ENCODE results near the gene NUB1. TPM values are rescaled to one million over a fixed set of nuclear protein-coding genes. Genes with fewer than 3 reads are reported as not detected.
"Not testable (repeated sequence)": the region's sequence is repeated elsewhere in the genome, so short reads cannot be mapped to it uniquely, and the experiment has no call there.

Gene NUB1
- 45.4 and 54.2 TPM in 2 replicates for total RNA-seq

GRCh38 chr7:151341357-151342101 lies at the start of gene NUB1:
TSS of gene NUB1 (plus strand) at chr7:151341812. CDS start at chr7:151345350, 3,538 bp downstream.
- DNase-seq, result peak; percentile 93

DNA sequence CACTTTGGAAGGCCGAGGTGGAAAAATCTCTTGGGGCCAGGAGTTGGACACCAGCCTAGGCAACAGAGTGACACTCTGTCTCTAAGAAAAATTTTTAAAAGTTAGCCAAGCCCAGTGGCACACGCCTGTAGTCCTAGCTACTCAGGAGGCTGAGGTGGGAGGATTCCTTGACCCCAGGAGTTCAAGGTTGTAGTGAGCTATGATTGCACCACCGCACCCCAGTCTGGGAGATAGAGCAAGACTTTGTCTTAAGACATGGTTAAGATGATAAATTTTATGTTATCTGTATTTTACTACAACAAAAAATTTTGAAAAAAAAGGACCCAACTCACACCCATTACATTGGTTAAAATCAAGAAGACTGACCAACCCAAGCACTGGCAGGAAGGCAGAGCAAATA lies 48.8 kb upstream of the NUB1 start:
- DNase-seq, result no peak

- no peak for DNase-seq
Measured at GRCh38 chr7:151296202-151296992, 45.2 kb upstream of the NUB1 start.

DNA sequence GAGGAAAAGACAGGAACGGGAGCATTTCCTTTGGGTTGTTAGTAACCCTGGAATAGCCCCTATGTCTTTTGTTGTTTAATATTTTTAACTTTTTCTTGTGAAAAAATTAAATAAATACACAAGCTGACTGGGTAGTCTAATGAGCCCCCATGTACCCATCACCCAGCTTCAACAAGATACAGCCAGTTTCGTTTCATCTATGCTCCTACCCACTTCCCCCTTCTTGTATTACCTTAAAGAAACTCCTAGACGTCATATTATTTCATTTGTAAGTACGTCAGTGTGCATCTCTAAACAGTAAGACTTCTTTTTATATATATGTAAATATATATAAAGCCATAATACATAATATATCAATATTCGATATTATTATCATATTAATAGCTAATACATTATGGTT lies 42.8 kb upstream of the NUB1 start:
- no peak for DNase-seq

- DNase-seq, result no peak
Measured at GRCh38 chr7:151299530-151299929, 42.1 kb upstream of the NUB1 start.

- DNase-seq, result no peak
Measured at GRCh38 chr7:151299940-151300645, 41.5 kb upstream of the NUB1 start.

DNA sequence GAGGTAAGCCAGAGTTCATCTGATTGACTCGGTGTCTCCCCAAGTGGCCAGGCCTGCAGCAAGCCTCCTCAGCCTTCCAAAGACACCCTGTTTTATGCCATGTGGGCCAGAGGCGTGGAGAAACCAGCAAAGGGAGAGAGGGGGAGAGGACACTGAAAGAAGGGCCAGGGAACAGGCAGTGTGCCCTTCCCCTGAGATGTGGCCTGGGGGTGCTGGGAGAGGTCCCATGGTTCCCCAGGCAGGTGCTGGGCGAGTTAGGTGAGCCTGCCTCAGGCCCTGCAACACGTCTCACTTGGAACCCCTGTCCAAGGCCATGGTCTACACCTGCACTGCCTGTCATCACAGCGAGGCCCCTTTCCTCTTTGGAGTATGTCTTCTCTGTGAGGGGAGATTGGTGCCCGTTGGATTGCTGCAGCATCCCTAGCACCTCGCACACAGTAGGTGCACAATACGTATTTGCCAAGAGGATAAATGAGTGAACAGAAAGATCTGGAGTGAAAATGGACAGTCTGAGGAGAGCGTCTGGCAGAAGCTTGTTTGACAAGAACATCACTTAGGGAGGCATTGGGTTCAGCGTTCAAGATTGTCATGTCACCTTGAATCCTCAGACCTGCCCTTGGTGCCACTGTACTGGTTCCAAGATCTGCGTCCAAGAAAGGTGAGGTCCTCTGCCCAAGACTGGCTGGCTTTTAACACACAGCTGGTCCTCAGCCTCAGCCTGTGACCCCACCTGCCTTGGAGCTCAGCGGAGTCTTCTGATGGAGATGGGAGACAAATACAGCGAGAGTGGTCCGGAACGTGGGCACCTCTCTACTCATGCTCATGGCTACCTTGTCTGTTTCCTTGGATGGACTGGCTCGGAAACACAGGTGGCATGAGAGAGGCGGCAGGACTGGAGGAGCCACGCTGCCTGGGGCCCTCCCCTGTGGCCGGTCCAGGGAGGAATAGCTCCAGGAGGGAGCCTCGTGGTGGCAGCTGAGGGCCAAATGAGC lies 39.8 kb upstream of the NUB1 start:
- DNase-seq, result no peak

DNA sequence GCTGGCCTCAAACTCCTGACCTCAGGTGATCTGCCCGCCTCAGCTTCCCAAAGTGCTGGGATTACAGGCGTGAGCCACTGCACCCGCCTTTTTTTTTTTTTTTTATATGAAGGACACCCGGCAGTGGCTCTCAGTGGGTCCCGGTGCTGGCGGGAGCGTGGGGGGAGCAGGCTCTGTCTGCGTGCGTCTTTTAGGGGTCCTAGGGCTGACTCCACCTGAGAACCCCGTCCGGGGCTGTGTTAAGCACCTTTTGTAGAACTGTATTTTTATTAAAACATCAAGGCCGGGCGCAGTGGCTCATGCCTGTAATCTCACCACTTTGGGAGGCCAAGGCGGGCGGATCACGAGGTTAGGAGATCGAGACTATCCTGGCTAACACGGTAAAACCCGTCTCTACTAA lies 37.4 kb upstream of the NUB1 start:
- not testable (repeated sequence) for DNase-seq

- no peak for DNase-seq
Measured at GRCh38 chr7:151304856-151305255, 36.8 kb upstream of the NUB1 start.

DNA sequence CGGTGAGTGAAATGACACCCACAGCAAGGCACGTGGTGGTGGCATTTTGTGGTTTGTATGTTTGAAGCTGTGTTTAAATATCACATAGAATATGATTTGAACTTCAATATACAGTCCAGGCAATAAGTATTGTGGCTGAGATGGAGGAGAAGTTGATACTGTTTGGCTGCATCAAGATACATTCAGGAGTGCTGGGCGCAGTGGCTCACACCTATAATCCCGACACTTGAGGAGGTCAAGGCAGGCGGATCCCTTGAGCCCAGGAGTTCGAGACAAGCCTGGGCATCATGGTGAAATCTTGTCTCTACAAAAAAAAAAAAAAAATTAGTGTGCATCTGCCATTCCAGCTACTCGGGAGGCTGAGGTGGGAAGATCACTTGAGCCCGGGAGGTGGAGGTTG lies 35.2 kb upstream of the NUB1 start:
- DNase-seq, result no peak

GRCh38 chr7:151306860-151307259 lies 34.8 kb upstream of the NUB1 start:
- no peak for DNase-seq

DNA sequence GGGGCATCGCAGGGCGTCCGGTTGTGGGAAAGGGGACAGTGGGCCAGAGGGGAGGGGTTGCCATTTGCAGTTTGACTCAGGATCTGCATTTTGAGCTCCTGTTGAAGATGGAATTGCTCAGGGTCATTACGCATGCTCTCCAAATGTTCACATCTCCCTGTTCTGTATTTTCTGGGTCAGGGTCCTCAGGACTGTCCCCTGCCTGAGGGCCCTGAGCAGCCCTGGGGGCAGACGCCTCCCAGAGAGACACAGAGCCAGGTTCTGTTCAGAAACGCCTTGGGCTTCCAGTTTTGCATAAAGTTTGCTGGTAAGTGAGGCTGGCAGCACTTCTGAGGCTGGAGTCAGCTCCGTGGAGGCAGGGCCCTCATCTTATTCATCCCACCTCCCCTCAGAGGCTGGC lies 34.1 kb upstream of the NUB1 start:
- DNase-seq, result no peak

DNA sequence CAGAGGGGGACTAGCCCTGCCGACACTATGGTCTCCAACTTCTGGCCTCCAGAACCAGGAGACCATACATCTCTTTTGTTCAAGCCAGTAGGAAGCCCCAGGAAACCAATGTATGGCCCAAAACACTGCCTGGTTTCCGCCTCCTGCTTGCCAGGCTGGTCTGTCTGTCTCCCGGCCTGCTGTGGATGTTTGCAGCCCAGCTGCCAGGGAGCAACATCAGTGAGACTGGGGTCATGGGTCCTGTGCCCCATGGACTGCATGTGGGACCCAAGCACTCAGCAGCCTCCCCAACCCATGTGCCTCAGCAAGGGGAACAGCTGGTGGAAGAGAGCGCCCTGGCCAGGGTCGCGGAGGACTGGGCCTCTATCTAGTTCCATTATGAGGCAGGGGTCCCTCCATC lies 33.4 kb upstream of the NUB1 start:
- no peak for DNase-seq

GRCh38 chr7:151308791-151309190 lies 32.8 kb upstream of the NUB1 start:
- no peak for DNase-seq

GRCh38 chr7:151309311-151309710 lies 32.3 kb upstream of the NUB1 start:
- no peak for DNase-seq

DNA sequence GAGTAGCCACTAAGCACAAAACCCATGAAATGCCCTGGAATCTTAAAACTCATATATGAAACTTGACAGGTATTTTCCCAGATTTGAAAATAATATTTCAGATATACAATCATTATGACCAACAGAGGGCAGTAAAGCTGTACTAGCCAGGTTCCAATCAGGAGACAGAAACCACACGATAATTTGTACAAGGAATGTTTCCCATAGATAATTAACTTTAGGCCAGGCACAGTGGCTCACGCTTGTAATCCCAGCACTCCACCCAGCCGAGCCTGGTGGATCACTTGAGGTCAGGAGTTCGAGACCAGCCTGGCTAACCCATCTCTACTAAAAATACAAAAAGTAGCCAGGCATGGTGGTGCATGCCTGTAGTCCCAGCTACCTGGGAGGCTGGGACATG lies 31.0 kb upstream of the NUB1 start:
- DNase-seq, result peak; percentile 54

- DNase-seq, result peak; percentile 20
Measured at GRCh38 chr7:151311294-151311864, 30.2 kb upstream of the NUB1 start.

DNA sequence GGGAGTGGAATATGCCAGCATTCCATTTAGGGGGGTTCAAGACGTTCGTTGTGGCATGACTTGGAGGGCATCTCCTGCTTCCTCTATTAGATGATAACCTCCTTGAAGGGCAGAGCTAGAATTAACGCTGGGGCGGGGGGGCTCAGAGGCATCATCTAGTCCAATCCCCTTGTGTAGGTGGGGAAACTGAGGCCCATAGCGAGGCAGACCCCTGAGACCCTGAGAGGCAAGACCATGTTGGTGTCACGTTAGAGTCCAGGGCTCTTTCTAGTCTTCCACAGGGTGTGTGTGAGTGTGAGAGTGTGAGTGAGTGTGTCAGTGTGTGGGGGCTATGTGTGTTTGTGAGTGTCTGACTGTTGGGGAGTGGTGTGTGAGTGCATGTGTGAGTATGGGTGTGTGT lies 29.3 kb upstream of the NUB1 start:
- no peak for DNase-seq

DNA sequence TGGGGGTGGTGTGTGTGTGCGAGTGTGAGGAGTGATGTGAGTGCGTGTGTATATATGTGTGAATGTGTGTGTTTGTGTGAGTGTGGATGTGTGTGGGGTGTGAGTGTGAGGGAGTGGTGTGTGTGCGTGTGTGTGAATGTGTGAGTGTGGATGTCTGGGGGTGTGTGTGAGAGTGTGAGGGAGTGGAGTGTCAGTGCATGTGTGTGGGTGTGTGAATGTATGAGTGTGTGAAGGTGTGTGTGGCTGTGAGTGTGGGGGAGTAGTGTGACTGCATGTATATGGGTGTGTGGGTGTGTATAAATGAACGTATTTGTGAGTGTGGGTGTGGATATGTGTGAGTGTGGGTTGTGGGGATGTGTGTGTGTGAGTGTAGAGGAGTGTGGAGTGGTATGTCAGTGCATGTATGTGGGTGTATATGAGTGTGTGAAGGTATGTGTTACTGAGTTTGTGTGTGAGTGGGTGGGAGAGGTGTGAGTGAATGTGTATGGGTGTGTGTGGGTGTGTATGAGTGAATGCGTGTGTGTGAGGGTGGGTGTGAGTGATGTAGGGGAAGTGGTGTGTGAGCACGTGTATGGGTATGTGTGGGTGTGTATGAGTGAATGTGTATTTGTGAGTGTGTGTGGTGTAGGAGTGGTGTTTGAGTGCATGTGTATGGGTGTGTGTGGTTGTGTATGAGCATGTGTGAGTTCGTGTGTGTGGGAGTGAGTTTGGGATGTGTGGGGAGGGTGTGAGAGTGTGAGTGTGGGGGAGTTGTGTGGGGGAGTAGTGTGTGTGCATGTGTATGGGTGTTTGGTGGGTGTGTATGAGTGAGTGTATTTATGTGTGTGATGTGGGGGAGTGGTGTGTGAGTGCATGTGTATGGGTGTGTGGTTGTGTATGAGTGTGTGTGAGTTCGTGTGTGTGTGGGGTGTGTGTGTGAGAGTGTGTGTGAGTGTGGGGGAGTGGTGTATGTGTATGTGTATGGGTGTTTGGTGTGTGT lies 28.5 kb upstream of the NUB1 start:
- no peak for DNase-seq

GRCh38 chr7:151313857-151314256 lies 27.8 kb upstream of the NUB1 start:
- DNase-seq, result no peak

- DNase-seq, result no peak
Measured at GRCh38 chr7:151314401-151314800, 27.2 kb upstream of the NUB1 start.
